GM19328 (cell line): Measurements from ENCODE around the gene GRIFIN.

Experiments used
- ATAC-seq: cut with Tn5 transposase; IDR thresholded peaks from one replicate; pipeline ENCODE4 v1.9.1; 2021; ENCODE audit warnings: mild to moderate bottlenecking, moderate library complexity; ENCODE audit not compliant: unreplicated experiment

The GRIFIN gene

GRCh38 chr7:2499719-2500430 is 23.7 kb upstream of the GRIFIN start:
- no peak for ATAC-seq

GRCh38 chr7:2499181-2499580 is 23.0 kb upstream of the GRIFIN start:
- ATAC-seq: no peak

- no peak for ATAC-seq
Measured at GRCh38 chr7:2498708-2499107, 22.5 kb upstream of the GRIFIN start.

GRCh38 chr7:2497500-2498336 is 21.5 kb upstream of the GRIFIN start:
- no peak for ATAC-seq

GRCh38 chr7:2497065-2497464 is 20.9 kb upstream of the GRIFIN start:
- no peak for ATAC-seq

- no peak for ATAC-seq
Measured at GRCh38 chr7:2496375-2496774, 20.2 kb upstream of the GRIFIN start.

GRCh38 chr7:2495418-2496299 is 19.5 kb upstream of the GRIFIN start:
- ATAC-seq: no peak

GRCh38 chr7:2494191-2495130 is 18.3 kb upstream of the GRIFIN start:
- no peak for ATAC-seq

- ATAC-seq: no peak
Measured at GRCh38 chr7:2493205-2494164, 17.3 kb upstream of the GRIFIN start.

- no peak for ATAC-seq
Measured at GRCh38 chr7:2492038-2492437, 15.8 kb upstream of the GRIFIN start.

- no peak for ATAC-seq
Measured at GRCh38 chr7:2490181-2490651, 14.0 kb upstream of the GRIFIN start.

- ATAC-seq: no peak
Measured at GRCh38 chr7:2488681-2489080, 12.5 kb upstream of the GRIFIN start.

GRCh38 chr7:2488272-2488645 is 12.1 kb upstream of the GRIFIN start:
- ATAC-seq: no peak

GRCh38 chr7:2487586-2488271 is 11.5 kb upstream of the GRIFIN start:
- no peak for ATAC-seq

GRCh38 chr7:2484868-2485267 is 8.7 kb upstream of the GRIFIN start:
- ATAC-seq: no peak

GRCh38 chr7:2483494-2483893 is 7.3 kb upstream of the GRIFIN start:
- no peak for ATAC-seq

- no peak for ATAC-seq
Measured at GRCh38 chr7:2482725-2483451, 6.7 kb upstream of the GRIFIN start.

GRCh38 chr7:2481195-2481594 is 5.0 kb upstream of the GRIFIN start:
- ATAC-seq: no peak
